22Rv1 (cell line): Measurements from ENCODE around the gene TTC33.

ENCODE experiments used
- CTCF ChIP-seq: fragments of 450-650 bp; IDR thresholded peaks from 2 replicates; pipeline ENCODE4 v1.5.1; 2017; ENCODE audit warnings: mild to moderate bottlenecking
- ZFX ChIP-seq: fragments of 450-650 bp; IDR thresholded peaks from 2 replicates; pipeline ENCODE4 v1.6.1; 2017; ENCODE audit warnings: antibody characterized with exemption, borderline replicate concordance

DNA sequence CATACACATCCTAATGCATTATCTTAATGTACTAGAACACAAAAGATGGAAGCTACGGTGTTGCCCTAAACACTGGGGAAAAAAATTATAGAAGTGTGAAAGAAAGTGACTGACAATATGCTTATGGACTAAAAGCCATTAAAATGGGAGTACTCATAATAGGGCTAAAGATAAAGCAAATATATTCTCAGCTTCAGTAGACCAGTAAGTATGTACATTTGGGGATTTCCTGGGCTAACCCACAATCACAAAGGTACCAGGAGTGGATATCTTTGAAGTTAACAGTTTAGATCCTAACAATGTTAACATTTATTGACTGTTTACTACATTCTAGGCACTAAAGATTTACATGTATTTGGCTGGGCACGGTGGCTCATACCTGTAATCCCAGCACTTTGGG lies 39.2 kb downstream of the TTC33 start:
- TF ChIP-seq CTCF, result no peak
- no peak for TF ChIP-seq ZFX
